Prostate gland (tissue), 2 donors: ENCODE results near the gene NHS. TPM values are rescaled to one million over a fixed set of nuclear protein-coding genes. Genes with fewer than 3 reads are reported as not detected.
A peak's percentile ranks its signal among the peaks of the same experiment; 100 is the strongest.

Experiments
- DNase-seq: peaks from one replicate; pipeline ENCODE4 v3.0.0-alpha.2; 2019; ENCODE audit warnings: low spot score
- H3K27ac ChIP-seq, 2 donors: fragments of 200-600 bp; sonication (generic); 2 replicates each; pipeline ENCODE4 v1.5.1; 2017 to 2019
- H3K27me3 ChIP-seq: fragments of 200-600 bp; sonication (generic); replicated peaks from 2 replicates; pipeline ENCODE4 v1.5.1; 2019; ENCODE audit not compliant: insufficient read depth
- H3K36me3 ChIP-seq, 2 donors: fragments of 200-600 bp; sonication (generic); 1 replicate in 1 of 2; 2 replicates in 1 of 2; pipeline versions ENCODE4 v1.5.1 to v1.8.1; 2017 to 2019
- H3K4me1 ChIP-seq: fragments of 200-600 bp; sonication (generic); replicated peaks from 2 replicates; pipeline ENCODE4 v1.5.1; 2019
- H3K4me3 ChIP-seq, 2 donors: fragments of 200-600 bp; sonication (generic); 2 replicates each; pipeline ENCODE4 v1.5.1; 2017 to 2019
- H3K9me3 ChIP-seq: fragments of 200-600 bp; sonication (generic); 2 replicates; pipeline ENCODE4 v1.5.1; 2017
- POLR2A ChIP-seq: fragments of 450-650 bp; IDR thresholded peaks from one replicate; pipeline ENCODE4 v1.6.1; 2016; ENCODE audit warnings: antibody characterized with exemption, mild to moderate bottlenecking
- POLR2AphosphoS5 ChIP-seq: sonication (generic); formaldehyde crosslinking; IDR thresholded peaks from one replicate; pipeline ENCODE4 v1.6.1; 2017; ENCODE audit warnings: antibody characterized with exemption
- WGBS: methylation state at CpG from one replicate; pipeline ENCODE4 v1.1.5; 2018; 5-methylcytosine and 5-hydroxymethylcytosine counted together
- intact Hi-C: fragments of 100-400 bp; cut with DNase I; formaldehyde crosslinking; loops from one replicate; pipeline ENCODE4 v1.14.2; 2022
- total RNA-seq, 2 donors: library from RNA; depleted of rRNA; stranded (reverse); fragments of >200 nt; gene quantifications; one replicate each; pipeline ENCODE4 v1.1.0, GENCODE V29; 2016
- TF ChIP-seq, protein P1 (sequence below), 4 experiments: fragments of 200-600 bp in 2 of 4; fragments of 450-650 bp in 2 of 4; sonication (generic) in 2 of 4; IDR thresholded peaks; 1 replicate in 3 of 4; 2 replicates in 1 of 4; pipeline ENCODE4 v1.5.1; 2016 to 2019; ENCODE audit warnings: antibody characterized with exemption in 4 of 4, mild to moderate bottlenecking in 2 of 4, moderate library complexity in 2 of 4

The NHS gene
- total RNA-seq, 2 donors from 2014 or later = 4.8 to 17.7 TPM

- no peak for DNase-seq
- Histone ChIP-seq H3K27me3 (no peaks in the 10 kb centered on the region), H3K4me1 (no peaks in the 10 kb centered on the region), H3K9me3 (no peaks in the 10 kb centered on the region), H3K4me3 (no peak overlapping the region), H3K27ac (no peak overlapping the region), H3K36me3 (no peaks in the 10 kb centered on the region)
- intact Hi-C loops = no loop called here
- WGBS = 100% methylated on average over 1 of the region's 1 CpG
- TF ChIP-seq POLR2AphosphoS5 (no peak), POLR2A (no peak)
- TF ChIP-seq, protein P1, sequence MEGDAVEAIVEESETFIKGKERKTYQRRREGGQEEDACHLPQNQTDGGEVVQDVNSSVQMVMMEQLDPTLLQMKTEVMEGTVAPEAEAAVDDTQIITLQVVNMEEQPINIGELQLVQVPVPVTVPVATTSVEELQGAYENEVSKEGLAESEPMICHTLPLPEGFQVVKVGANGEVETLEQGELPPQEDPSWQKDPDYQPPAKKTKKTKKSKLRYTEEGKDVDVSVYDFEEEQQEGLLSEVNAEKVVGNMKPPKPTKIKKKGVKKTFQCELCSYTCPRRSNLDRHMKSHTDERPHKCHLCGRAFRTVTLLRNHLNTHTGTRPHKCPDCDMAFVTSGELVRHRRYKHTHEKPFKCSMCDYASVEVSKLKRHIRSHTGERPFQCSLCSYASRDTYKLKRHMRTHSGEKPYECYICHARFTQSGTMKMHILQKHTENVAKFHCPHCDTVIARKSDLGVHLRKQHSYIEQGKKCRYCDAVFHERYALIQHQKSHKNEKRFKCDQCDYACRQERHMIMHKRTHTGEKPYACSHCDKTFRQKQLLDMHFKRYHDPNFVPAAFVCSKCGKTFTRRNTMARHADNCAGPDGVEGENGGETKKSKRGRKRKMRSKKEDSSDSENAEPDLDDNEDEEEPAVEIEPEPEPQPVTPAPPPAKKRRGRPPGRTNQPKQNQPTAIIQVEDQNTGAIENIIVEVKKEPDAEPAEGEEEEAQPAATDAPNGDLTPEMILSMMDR (IDR thresholded peaks at IDR 0.05) = no peak
Observed at GRCh38 chrX:17511556-17511955, 136.6 kb downstream of the NHS start.

DNA sequence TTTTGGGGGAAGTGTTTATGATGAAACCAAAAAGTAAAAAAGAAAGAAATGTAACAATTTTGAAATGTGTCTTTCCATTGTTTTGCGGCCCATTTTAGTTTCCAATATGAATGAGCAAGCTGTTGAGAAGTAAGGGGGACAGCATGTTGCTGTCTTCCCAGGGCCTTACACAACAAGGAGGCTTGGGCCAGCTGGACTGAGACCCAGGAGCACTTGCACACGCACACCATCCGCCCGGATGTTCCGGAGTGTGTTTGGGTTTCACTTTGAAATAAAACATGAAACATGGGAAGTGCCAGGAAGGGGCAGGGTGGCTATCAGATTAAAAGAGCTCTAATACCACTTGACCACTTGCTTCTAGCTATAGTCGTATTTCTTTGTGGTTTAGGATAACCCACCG lies 144.4 kb downstream of the NHS start:
- Histone ChIP-seq H3K27me3 (no peaks in the 10 kb centered on the region), H3K36me3 (no peaks in the 10 kb centered on the region), H3K4me1 (no peaks in the 10 kb centered on the region), H3K27ac (no peak overlapping the region), H3K4me3 (no peak overlapping the region), H3K9me3 (no peaks in the 10 kb centered on the region)
- 60% methylated on average over 7 of the region's 7 CpGs for WGBS
- intact Hi-C loops = loop anchor here (1.0 kb wide), 1 partner anchor 144 kb away; the partner anchor contains the start of gene NHS
- no peak for DNase-seq
- TF ChIP-seq, protein P1 (IDR thresholded peaks at IDR 0.05) = no peak
- no peak for TF ChIP-seq POLR2A
- TF ChIP-seq POLR2AphosphoS5 = peak; percentile 7

DNA sequence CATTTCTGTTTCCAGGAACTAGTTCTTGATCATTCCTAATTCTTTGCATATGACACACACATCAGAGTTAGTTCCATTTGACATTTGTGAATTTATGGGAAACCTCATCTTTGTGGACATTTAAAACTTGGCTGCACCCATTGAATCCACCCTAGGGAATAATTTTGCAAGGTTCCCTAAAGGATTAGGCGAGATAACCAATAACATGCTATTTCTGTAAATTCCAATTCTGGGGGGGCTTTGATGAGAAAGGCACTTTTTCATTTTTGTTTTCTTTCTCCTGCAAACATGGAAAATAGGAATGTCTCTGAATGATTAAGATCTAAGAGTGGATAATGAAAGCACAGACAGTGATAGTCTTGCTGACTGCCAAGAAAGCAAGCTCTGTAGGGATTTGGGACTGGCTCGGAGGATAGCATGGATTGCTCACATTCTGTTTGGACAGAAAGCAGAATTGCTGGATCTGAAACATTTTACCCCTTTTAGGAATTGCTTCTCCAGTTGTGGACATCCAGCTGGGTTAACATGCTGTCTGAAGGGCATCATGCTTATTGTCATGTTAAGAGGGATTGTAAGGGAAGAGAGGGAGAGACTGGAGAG lies 145.1 kb downstream of the NHS start:
- no peak for DNase-seq
- intact Hi-C loops = no loop called here
- Histone ChIP-seq H3K27me3 (no peaks in the 10 kb centered on the region), H3K4me3 (no peak overlapping the region), H3K4me1 (no peaks in the 10 kb centered on the region), H3K9me3 (no peaks in the 10 kb centered on the region), H3K36me3 (no peaks in the 10 kb centered on the region), H3K27ac (no peak overlapping the region)
- TF ChIP-seq POLR2A (no peak), POLR2AphosphoS5 (no peak)
- TF ChIP-seq, protein P1 (IDR thresholded peaks at IDR 0.05) = no peak
- 34% methylated on average over 2 of the region's 2 CpGs for WGBS

DNA sequence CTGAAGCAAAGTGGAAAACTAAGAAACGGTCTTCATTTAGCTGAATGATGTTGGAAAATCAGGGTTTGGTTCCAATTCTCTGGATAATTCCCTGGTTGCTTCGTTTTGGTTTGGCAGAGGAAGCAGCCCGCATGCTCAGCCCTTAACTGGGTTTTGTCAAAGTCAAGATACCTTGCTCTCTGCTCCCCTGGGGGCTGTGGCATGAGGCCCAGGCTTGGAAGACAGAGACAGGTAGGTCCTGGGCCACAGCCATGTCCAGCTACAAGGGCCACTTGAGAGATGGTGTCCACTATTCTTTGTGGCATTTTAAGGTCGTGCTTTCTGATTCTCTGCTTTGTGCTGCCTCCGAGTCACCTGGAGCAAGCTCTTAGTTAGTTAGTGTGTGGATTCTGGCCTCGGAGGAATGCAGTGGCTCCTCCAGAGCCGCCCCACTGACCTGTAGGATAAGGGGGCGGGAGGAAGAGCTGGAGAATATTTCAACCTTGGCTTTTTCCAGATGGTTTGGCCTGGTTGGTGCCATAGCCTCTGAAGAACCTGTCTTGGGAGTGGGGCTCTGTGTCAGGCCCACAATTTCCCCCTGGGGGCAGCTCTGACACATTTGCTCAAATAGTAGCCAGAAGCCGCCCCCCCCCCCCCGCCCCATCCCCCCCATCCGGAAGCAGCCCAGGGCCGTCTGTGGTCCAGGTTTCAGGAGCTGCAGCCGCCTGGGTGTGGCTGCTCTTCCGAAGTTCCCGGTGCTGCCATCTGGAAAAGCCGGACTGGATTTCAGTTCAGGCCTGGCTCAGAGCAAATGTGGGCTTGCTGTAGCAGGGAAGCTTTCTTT lies 147.1 kb downstream of the NHS start:
- TF ChIP-seq POLR2A = no peak
- no peak for DNase-seq
- Histone ChIP-seq H3K27ac (no peak overlapping the region), H3K9me3 (no peaks in the 10 kb centered on the region), H3K36me3 (no peaks in the 10 kb centered on the region), H3K27me3 (no peaks in the 10 kb centered on the region), H3K4me1 (no peaks in the 10 kb centered on the region), H3K4me3 (no peak overlapping the region)
- WGBS = 33% methylated on average over 10 of the region's 16 CpGs
- intact Hi-C loops = no loop called here

DNA sequence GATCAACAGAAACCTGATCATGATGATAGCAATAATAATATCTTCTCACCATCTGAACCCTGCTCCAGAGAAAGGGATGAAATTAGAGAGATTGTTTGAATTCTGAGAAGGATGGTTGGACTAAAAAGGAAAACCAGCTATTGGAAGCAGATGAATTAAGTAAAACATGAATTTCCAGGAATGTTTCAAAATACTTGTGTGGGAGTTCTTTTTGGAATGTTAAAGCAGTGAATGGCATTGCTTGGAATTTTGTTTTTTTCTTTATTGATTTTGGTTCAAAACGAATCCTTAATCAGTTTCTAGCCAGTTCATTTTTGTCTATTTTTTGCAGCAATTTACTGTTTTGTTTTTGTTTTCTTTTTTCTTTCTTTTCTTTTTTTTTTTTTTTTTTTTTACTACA lies 150.3 kb downstream of the NHS start:
- TF ChIP-seq POLR2A (no peak), POLR2AphosphoS5 (no peak)
- TF ChIP-seq, protein P1 (IDR thresholded peaks at IDR 0.05) = no peak

More for the DNA sequence above, 150.3 kb downstream of the NHS start:
- Histone ChIP-seq H3K27ac (no peak overlapping the region), H3K9me3 (no peaks in the 10 kb centered on the region), H3K27me3 (no peaks in the 10 kb centered on the region), H3K36me3 (no peaks in the 10 kb centered on the region), H3K4me1 (no peaks in the 10 kb centered on the region), H3K4me3 (no peak overlapping the region)
- no peak for DNase-seq
- intact Hi-C loops = no loop called here
- 79% methylated on average over 1 of the region's 1 CpG for WGBS
